Osteoblast (primary cell): Measurements from ENCODE around the gene HMGB1. TPM values are rescaled to one million over a fixed set of nuclear protein-coding genes. Genes with fewer than 3 reads are reported as not detected.
A peak's percentile ranks its signal among the peaks of the same experiment; 100 is the strongest.

Experiments used
- DNase-seq: peaks from one replicate; pipeline ENCODE4 v3.0.0; 2011; ENCODE audit warnings: low spot score, mixed read lengths; ENCODE audit not compliant: insufficient read length; ENCODE audit errors: missing footprints
- H2AFZ ChIP-seq: 2 replicates; pipeline ENCODE4 v1.6.0; 2011; ENCODE audit warnings: mild to moderate bottlenecking, low read length
- H3K27ac ChIP-seq: 2 replicates; pipeline ENCODE4 v1.5.1; 2011; ENCODE audit warnings: mild to moderate bottlenecking, low read depth, low read length, moderate library complexity
- H3K27me3 ChIP-seq: 2 replicates; pipeline ENCODE4 v1.6.0; 2012; ENCODE audit warnings: mild to moderate bottlenecking, control low read depth, inconsistent platforms, low read length, moderate library complexity; ENCODE audit not compliant: insufficient read depth
- H3K36me3 ChIP-seq: 2 replicates; pipeline ENCODE4 v1.5.1; 2011; ENCODE audit warnings: mild to moderate bottlenecking, low read length, control low read depth, moderate library complexity; ENCODE audit not compliant: insufficient read depth
- H3K4me1 ChIP-seq: 2 replicates; pipeline ENCODE4 v1.5.1; 2011; ENCODE audit warnings: mild to moderate bottlenecking, low read length, control low read depth, moderate library complexity; ENCODE audit not compliant: insufficient read depth
- H3K4me2 ChIP-seq: 2 replicates; pipeline ENCODE4 v1.6.0; 2011; ENCODE audit warnings: mild to moderate bottlenecking, low read length; ENCODE audit not compliant: insufficient read depth
- H3K4me3 ChIP-seq: fragments of 200-600 bp; sonication (generic); 3 replicates; pipeline ENCODE4 v1.5.1; 2012; ENCODE audit warnings: mild to moderate bottlenecking, low read length, inconsistent platforms; ENCODE audit not compliant: insufficient read depth
- H3K79me2 ChIP-seq: 2 replicates; pipeline ENCODE4 v1.6.0; 2012; ENCODE audit warnings: mild to moderate bottlenecking, low read length, control low read depth, inconsistent platforms; ENCODE audit not compliant: insufficient read depth
- H3K9me3 ChIP-seq: 2 replicates; pipeline ENCODE4 v1.5.1; 2011; ENCODE audit warnings: low read depth, low read length, control low read depth
- H4K20me1 ChIP-seq: 2 replicates; pipeline ENCODE4 v1.6.0; 2012; ENCODE audit warnings: mild to moderate bottlenecking, low read length, control low read depth; ENCODE audit not compliant: insufficient read depth
- total RNA-seq: library from RNA; depleted of rRNA; stranded (reverse); fragments of >200 nt; gene quantifications from 2 replicates; pipeline ENCODE4 v1.2.3, GENCODE V29; 2012
- TF ChIP-seq, protein P1 (sequence below): IDR thresholded peaks from 2 replicates; pipeline ENCODE4 v1.5.1; 2011; ENCODE audit warnings: mild to moderate bottlenecking, low read depth, low read length, moderate library complexity; ENCODE audit errors: extremely low read depth

Gene HMGB1
- total RNA-seq, 1 donor, result 71.7 TPM

DNA sequence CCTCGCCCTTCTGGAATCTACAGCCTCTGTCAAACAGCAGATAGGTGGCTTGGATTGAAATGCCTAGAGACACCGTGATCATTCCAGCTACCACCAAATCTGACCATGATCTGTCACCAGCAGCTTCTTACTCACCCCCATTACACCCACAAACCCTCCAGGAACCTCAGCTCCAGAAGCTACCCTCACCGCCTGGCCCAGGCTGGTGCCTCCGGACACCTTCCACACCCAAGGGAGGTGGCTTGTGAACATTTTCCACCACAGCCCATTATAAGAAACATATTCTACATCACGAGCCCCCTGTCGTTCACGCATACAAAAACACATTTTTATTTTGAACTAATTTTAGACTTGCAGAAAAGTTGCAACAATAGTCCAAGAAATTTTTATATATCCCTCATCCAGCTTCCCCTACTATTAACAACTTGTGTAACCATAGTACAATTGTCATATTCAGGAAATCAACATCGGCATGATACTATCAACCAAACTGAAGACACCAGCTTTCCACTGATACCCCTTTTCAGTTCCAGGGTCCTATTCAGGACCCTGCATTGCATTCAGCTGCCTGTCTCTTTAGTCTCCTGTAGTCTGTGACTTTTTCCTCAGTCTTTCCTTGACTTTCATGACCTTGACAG, 58.8 kb downstream of the HMGB1 start:
- Histone ChIP-seq H4K20me1 (no peaks in the 10 kb centered on the region), H2AFZ (no peak overlapping the region), H3K27ac (no peak overlapping the region), H3K79me2 (no peaks in the 10 kb centered on the region), H3K4me3 (no peak overlapping the region), H3K36me3 (no peaks in the 10 kb centered on the region), H3K9me3 (no peaks in the 10 kb centered on the region), H3K27me3 (peaks cover 6% of the 10 kb centered on the region), H3K4me2 (no peak overlapping the region), H3K4me1 (peaks cover 28% of the 10 kb centered on the region)
- peak; percentile 37 for DNase-seq
- TF ChIP-seq, protein P1, sequence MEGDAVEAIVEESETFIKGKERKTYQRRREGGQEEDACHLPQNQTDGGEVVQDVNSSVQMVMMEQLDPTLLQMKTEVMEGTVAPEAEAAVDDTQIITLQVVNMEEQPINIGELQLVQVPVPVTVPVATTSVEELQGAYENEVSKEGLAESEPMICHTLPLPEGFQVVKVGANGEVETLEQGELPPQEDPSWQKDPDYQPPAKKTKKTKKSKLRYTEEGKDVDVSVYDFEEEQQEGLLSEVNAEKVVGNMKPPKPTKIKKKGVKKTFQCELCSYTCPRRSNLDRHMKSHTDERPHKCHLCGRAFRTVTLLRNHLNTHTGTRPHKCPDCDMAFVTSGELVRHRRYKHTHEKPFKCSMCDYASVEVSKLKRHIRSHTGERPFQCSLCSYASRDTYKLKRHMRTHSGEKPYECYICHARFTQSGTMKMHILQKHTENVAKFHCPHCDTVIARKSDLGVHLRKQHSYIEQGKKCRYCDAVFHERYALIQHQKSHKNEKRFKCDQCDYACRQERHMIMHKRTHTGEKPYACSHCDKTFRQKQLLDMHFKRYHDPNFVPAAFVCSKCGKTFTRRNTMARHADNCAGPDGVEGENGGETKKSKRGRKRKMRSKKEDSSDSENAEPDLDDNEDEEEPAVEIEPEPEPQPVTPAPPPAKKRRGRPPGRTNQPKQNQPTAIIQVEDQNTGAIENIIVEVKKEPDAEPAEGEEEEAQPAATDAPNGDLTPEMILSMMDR, result no peak

Other genes with a start within 250 kb of the HMGB1 start
- gene KATNAL1, start 158.4 kb downstream of the HMGB1 start, total RNA-seq, result 15.9 and 18.0 TPM in 2 replicates
- 0.59 TPM in 1 of 2 replicates, not detected in the other for gene UBE2L5, start 43.4 kb downstream of the HMGB1 start, total RNA-seq
- gene USPL1, start 152.0 kb upstream of the HMGB1 start, total RNA-seq, result 11.6 and 14.7 TPM in 2 replicates